ENCODE results near the gene MFAP4. TPM values are rescaled to one million over a fixed set of nuclear protein-coding genes. Genes with fewer than 3 reads are reported as not detected.

MFAP4 gene
- total and polyA plus RNA-seq, 2 donors (not counting 1 experiment from before 2014, with no cell fraction given) = not detected

DNA sequence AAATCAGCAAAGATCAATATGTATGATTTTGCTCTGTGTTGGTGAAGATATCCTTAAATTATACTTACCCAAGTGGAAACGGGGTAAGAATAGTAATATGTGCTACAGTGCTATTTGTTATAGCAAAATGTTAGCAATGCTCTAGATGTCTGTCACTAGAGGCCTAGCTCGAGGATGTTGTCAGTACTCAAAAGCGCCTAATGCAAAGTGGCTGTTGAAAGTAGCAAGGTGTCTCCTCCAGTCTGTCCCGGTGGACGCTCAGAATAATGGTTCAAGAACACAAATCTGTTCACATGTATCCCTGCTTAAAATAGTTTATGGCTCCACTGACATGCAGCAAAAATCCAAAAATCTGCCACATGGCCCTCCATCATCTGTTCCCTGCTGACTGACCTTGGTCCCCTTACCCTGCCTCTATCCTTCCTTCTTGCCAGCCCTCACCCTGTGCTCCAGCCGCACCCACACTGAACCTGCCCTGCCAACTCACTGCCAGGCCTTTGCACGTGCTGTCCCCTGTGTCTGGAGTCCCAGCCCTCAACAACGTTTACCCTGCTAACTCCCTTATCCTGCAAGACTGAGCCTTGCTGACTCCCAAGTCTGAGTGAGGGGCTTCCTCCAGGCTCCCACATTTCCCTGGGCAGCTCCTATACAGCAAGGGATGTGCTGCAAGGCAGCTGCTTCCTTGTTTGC is 14.5 kb upstream of the MFAP4 start:
- TF ChIP-seq CTCF (IDR thresholded peaks at IDR 0.05) (no peak), EZH2 (IDR thresholded peaks at IDR 0.05; ENCODE audit: borderline replicate concordance, insufficient read depth, low read depth, low read length, poor library complexity, severe bottlenecking) (no peak)
- peaks cover 0 to 14% (median 1%) of the 10 kb centered on the region in 4 experiments for H3K27me3 ChIP-seq (replicated peaks in 1 of 4; ENCODE audit: control extremely low read depth in 1 of 4, control insufficient read depth in 3 of 4, insufficient read depth in 4 of 4, low read length in 3 of 4)
- peaks cover 26% of the 10 kb centered on the region for H3K27me3 Mint-ChIP-seq
- H3K27ac Mint-ChIP-seq = no peak overlapping the region
- ChIA-PET CTCF (no interaction called here), POLR2A (no interaction called here)
- H3K9me3 Mint-ChIP-seq (ENCODE audit: insufficient read depth) = no peaks in the 10 kb centered on the region
- DNase-seq (no peak), ATAC-seq (ENCODE audit: low read depth) (no peak)
- H3K4me1 Mint-ChIP-seq = no peaks in the 10 kb centered on the region
- no peaks in the 10 kb centered on the region for H3K9me3 ChIP-seq (ENCODE audit: control extremely low read depth in 1 of 3, control insufficient read depth in 2 of 3, insufficient read depth in 1 of 3, low read length in 2 of 3)
- no peaks in the 10 kb centered on the region for H3K79me2 ChIP-seq (ENCODE audit: control insufficient read depth, insufficient read depth, low read length)
- H2AFZ ChIP-seq (ENCODE audit: insufficient read depth, low read depth, low read length, poor library complexity, severe bottlenecking) = no peak overlapping the region
- no peaks in the 10 kb centered on the region for H3K4me1 ChIP-seq (ENCODE audit: control insufficient read depth in 2 of 2, insufficient read depth in 2 of 2, low read length in 2 of 2)
- H3K4me2 ChIP-seq (replicated peaks; ENCODE audit: low read depth, low read length, poor library complexity, severe bottlenecking) = no peak overlapping the region
- intact Hi-C loops (cut with micrococcal nuclease) = no loop called here
- H3K4me3 ChIP-seq (ENCODE audit: control extremely low read depth in 1 of 5, extremely low read depth in 1 of 5, insufficient read depth in 1 of 5, low read depth in 2 of 5, low read length in 4 of 5) = no peak overlapping the region
- WGBS (ENCODE audit: insufficient coverage) = 95% methylated on average over 7 of the region's 8 CpGs
- H3K27ac ChIP-seq (ENCODE audit: low read length in 2 of 2) = no peak overlapping the region
- no peaks in the 10 kb centered on the region for H3K36me3 ChIP-seq (replicated peaks in 1 of 2; ENCODE audit: control extremely low read depth in 1 of 2, control insufficient read depth in 1 of 2, extremely low read depth in 1 of 2, insufficient read depth in 2 of 2, low read length in 1 of 2)
- no peaks in the 10 kb centered on the region for H4K20me1 ChIP-seq (ENCODE audit: control insufficient read depth, insufficient read depth, low read length, poor library complexity, severe bottlenecking)
- H3K4me3 Mint-ChIP-seq = no peak overlapping the region
- H3K9ac ChIP-seq (ENCODE audit: low read length) = no peak overlapping the region

DNA sequence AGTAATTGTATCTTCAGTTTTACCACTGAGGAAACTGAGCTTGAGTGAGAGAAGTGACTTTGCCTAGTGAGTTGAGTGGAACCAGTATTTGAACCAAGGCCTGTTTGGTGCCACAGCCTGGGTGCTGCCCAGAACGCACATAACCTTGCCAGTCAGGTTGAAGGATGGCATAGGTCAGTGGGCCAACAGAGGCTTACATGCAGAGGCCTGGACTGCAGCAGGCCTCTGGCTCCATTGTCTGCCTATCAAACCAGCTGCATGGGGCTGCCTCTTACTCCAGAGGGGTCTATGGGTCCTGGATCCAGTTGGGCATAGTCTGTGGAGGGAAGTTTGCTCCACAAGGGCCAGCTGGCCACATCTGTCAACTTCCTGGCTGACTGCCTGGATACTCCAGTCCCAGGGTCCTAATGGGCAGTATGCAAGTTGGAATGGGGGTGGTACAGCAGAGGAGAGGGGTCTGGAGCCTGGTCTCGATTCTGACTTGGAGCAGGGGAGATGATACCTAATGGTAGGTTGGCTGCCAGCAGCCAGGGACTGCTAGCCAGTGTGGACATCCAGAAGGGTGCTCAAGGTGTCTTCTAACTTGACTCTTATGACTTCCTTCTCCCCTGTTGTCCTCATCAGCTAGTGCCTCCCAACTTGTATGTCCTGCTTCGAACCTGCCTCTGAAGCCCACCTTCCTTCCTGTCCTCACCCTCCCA is 12.9 kb upstream of the MFAP4 start:
- Histone ChIP-seq H3K27ac (ENCODE audit: low read length in 2 of 2) (no peak overlapping the region), H4K20me1 (ENCODE audit: control insufficient read depth, insufficient read depth, low read length, poor library complexity, severe bottlenecking) (no peaks in the 10 kb centered on the region), H3K9ac (ENCODE audit: low read length) (no peak overlapping the region), H3K79me2 (ENCODE audit: control insufficient read depth, insufficient read depth, low read length) (no peaks in the 10 kb centered on the region), H3K27me3 (replicated peaks in 1 of 4; ENCODE audit: control extremely low read depth in 1 of 4, control insufficient read depth in 3 of 4, insufficient read depth in 4 of 4, low read length in 3 of 4) (peaks cover 0 to 14% (median 1%) of the 10 kb centered on the region in 4 experiments), H3K4me3 (ENCODE audit: control extremely low read depth in 1 of 5, extremely low read depth in 1 of 5, insufficient read depth in 1 of 5, low read depth in 2 of 5, low read length in 4 of 5) (no peak overlapping the region), H3K4me2 (replicated peaks; ENCODE audit: low read depth, low read length, poor library complexity, severe bottlenecking) (no peak overlapping the region), H3K36me3 (replicated peaks in 1 of 2; ENCODE audit: control extremely low read depth in 1 of 2, control insufficient read depth in 1 of 2, extremely low read depth in 1 of 2, insufficient read depth in 2 of 2, low read length in 1 of 2) (no peaks in the 10 kb centered on the region), H2AFZ (ENCODE audit: insufficient read depth, low read depth, low read length, poor library complexity, severe bottlenecking) (no peak overlapping the region), H3K4me1 (ENCODE audit: control insufficient read depth in 2 of 2, insufficient read depth in 2 of 2, low read length in 2 of 2) (no peaks in the 10 kb centered on the region), H3K9me3 (ENCODE audit: control extremely low read depth in 1 of 3, control insufficient read depth in 2 of 3, insufficient read depth in 1 of 3, low read length in 2 of 3) (no peaks in the 10 kb centered on the region)
- intact Hi-C loops (cut with micrococcal nuclease) = no loop called here
- TF ChIP-seq EZH2 (IDR thresholded peaks at IDR 0.05; ENCODE audit: borderline replicate concordance, insufficient read depth, low read depth, low read length, poor library complexity, severe bottlenecking) (no peak), CTCF (IDR thresholded peaks at IDR 0.05) (no peak)
- POLR2A ChIA-PET = interaction anchor here (0.9 kb wide), 1 partner anchor 1512 kb away, joined by 7 read pairs; no protein-coding TSS in a partner anchor
- H3K27ac Mint-ChIP-seq = no peak overlapping the region
- H3K4me1 Mint-ChIP-seq = no peaks in the 10 kb centered on the region
- no peak for DNase-seq
- H3K4me3 Mint-ChIP-seq = no peak overlapping the region
- H3K27me3 Mint-ChIP-seq = peaks cover 27% of the 10 kb centered on the region
- 82% methylated on average over 3 of the region's 3 CpGs for WGBS (ENCODE audit: insufficient coverage)
- ATAC-seq (ENCODE audit: low read depth) = no peak
- CTCF ChIA-PET = no interaction called here
- H3K9me3 Mint-ChIP-seq (ENCODE audit: insufficient read depth) = no peaks in the 10 kb centered on the region
